Measurements from ENCODE around the gene ITGAD.

ITGAD gene

GRCh38 chr16:31458073-31458843 is 65.1 kb downstream of the ITGAD start:
- DNase-seq (ENCODE audit: insufficient read length) = no peak
- TF ChIP-seq POLR2AphosphoS5 (IDR thresholded peaks at IDR 0.05; ENCODE audit: low read depth, low read length) (no peak), TAF1 (IDR thresholded peaks at IDR 0.05; ENCODE audit: borderline replicate concordance, low read depth, low read length) (0 out of 2 replicates have a peak, but pooled peaks have one; percentile 4), POLR2A (IDR thresholded peaks at IDR 0.05; ENCODE audit: low read depth, low read length) (peak; percentile 23; the same call in 1 of the 2 replicates)
- FAIRE-seq = peak; percentile 65

- DNase-seq (ENCODE audit: insufficient read length) (peak; percentile 81), FAIRE-seq (no peak)
- TF ChIP-seq POLR2AphosphoS5 (IDR thresholded peaks at IDR 0.05; ENCODE audit: low read depth, low read length) (peak; percentile 95), TAF1 (IDR thresholded peaks at IDR 0.05; ENCODE audit: borderline replicate concordance, low read depth, low read length) (peak; percentile 96), POLR2A (IDR thresholded peaks at IDR 0.05; ENCODE audit: low read depth, low read length) (peak; percentile 97)
Observed at GRCh38 chr16:31458844-31459686, 65.9 kb downstream of the ITGAD start, which contains the start of gene ARMC5. Gene ARMC5 (plus strand): TSS chr16:31459501. CDS start chr16:31459525, 24 bp downstream.

GRCh38 chr16:31459687-31460581 is 66.8 kb downstream of the ITGAD start:
- DNase-seq (ENCODE audit: insufficient read length) (peak; percentile 84), FAIRE-seq (peak; percentile 98)
- TF ChIP-seq TAF1 (IDR thresholded peaks at IDR 0.05; ENCODE audit: borderline replicate concordance, low read depth, low read length) (no peak), POLR2AphosphoS5 (IDR thresholded peaks at IDR 0.05; ENCODE audit: low read depth, low read length) (peak; percentile 2), POLR2A (IDR thresholded peaks at IDR 0.05; ENCODE audit: low read depth, low read length) (peak; percentile 43; the same call in 1 of the 2 replicates)

GRCh38 chr16:31460582-31461002 is 67.5 kb downstream of the ITGAD start:
- FAIRE-seq (no peak), DNase-seq (ENCODE audit: insufficient read length) (no peak)
- TF ChIP-seq POLR2AphosphoS5 (IDR thresholded peaks at IDR 0.05; ENCODE audit: low read depth, low read length) = no peak
- no peak for TF ChIP-seq TAF1 (IDR thresholded peaks at IDR 0.05; ENCODE audit: borderline replicate concordance, low read depth, low read length)
- no peak for TF ChIP-seq POLR2A (IDR thresholded peaks at IDR 0.05; ENCODE audit: low read depth, low read length)

- no peak for TF ChIP-seq POLR2A (IDR thresholded peaks at IDR 0.05; ENCODE audit: low read depth, low read length)
- DNase-seq (ENCODE audit: insufficient read length) (no peak), FAIRE-seq (no peak)
Observed at GRCh38 chr16:31461201-31461920, 68.2 kb downstream of the ITGAD start.

- DNase-seq (ENCODE audit: insufficient read length) = no peak
- TF ChIP-seq POLR2A (IDR thresholded peaks at IDR 0.05; ENCODE audit: low read depth, low read length) (no peak), POLR2AphosphoS5 (IDR thresholded peaks at IDR 0.05; ENCODE audit: low read depth, low read length) (no peak), TAF1 (IDR thresholded peaks at IDR 0.05; ENCODE audit: borderline replicate concordance, low read depth, low read length) (no peak)
- FAIRE-seq = no peak
Observed at GRCh38 chr16:31461921-31462804, 69.0 kb downstream of the ITGAD start.

- no peak for FAIRE-seq
- DNase-seq (ENCODE audit: insufficient read length) = no peak
- TF ChIP-seq POLR2AphosphoS5 (IDR thresholded peaks at IDR 0.05; ENCODE audit: low read depth, low read length) = no peak
- TF ChIP-seq POLR2A (IDR thresholded peaks at IDR 0.05; ENCODE audit: low read depth, low read length) = no peak
- no peak for TF ChIP-seq TAF1 (IDR thresholded peaks at IDR 0.05; ENCODE audit: borderline replicate concordance, low read depth, low read length)
Observed at GRCh38 chr16:31464348-31464769, 71.2 kb downstream of the ITGAD start.

- no peak for TF ChIP-seq TAF1 (IDR thresholded peaks at IDR 0.05; ENCODE audit: borderline replicate concordance, low read depth, low read length)
- no peak for TF ChIP-seq POLR2AphosphoS5 (IDR thresholded peaks at IDR 0.05; ENCODE audit: low read depth, low read length)
- TF ChIP-seq POLR2A (IDR thresholded peaks at IDR 0.05; ENCODE audit: low read depth, low read length) = no peak
- FAIRE-seq (no peak), DNase-seq (ENCODE audit: insufficient read length) (no peak)
Observed at GRCh38 chr16:31464781-31465260, 71.7 kb downstream of the ITGAD start.

- DNase-seq (ENCODE audit: insufficient read length) (no peak), FAIRE-seq (no peak)
- TF ChIP-seq POLR2AphosphoS5 (IDR thresholded peaks at IDR 0.05; ENCODE audit: low read depth, low read length) (no peak), TAF1 (IDR thresholded peaks at IDR 0.05; ENCODE audit: borderline replicate concordance, low read depth, low read length) (no peak), POLR2A (IDR thresholded peaks at IDR 0.05; ENCODE audit: low read depth, low read length) (no peak)
Observed at GRCh38 chr16:31465788-31466370, 72.7 kb downstream of the ITGAD start.

All from GM12892 (cell line).